DLD1 (cell line): Measurements from ENCODE around the gene VLDLR.

ENCODE experiments used
- in situ Hi-C: cut with HindIII; loops from 2 replicates; pipeline ENCODE4 v1.10.0; 2017; ENCODE audit warnings: low sequenced_read_pairs

Gene VLDLR

DNA sequence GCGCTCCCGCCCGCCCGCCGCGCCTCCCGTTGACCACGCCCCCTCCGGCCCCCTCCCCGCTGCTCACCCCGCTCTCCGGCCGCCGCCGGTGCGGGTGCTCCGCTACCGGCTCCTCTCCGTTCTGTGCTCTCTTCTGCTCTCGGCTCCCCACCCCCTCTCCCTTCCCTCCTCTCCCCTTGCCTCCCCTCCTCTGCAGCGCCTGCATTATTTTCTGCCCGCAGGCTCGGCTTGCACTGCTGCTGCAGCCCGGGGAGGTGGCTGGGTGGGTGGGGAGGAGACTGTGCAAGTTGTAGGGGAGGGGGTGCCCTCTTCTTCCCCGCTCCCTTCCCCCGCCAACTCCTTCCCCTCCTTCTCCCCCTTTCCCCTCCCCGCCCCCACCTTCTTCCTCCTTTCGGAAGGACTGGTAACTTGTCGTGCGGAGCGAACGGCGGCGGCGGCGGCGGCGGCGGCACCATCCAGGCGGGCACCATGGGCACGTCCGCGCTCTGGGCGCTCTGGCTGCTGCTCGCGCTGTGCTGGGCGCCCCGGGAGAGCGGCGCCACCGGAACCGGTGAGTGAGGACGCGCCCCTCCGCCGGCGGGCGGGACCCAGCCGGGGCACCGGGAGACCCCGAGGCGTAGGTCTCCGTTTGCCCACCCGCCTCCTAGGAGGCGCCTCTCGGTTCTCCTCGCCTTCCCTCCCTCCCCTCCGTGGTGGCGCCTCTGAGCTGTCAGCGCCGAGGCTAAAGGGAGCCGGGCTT is at the start of gene VLDLR:
VLDLR (plus strand) TSS at position 66 of the 739 bp plus-strand sequence; CDS start at position 469, 403 bp downstream.
- in situ Hi-C loops, result no loop called here

DNA sequence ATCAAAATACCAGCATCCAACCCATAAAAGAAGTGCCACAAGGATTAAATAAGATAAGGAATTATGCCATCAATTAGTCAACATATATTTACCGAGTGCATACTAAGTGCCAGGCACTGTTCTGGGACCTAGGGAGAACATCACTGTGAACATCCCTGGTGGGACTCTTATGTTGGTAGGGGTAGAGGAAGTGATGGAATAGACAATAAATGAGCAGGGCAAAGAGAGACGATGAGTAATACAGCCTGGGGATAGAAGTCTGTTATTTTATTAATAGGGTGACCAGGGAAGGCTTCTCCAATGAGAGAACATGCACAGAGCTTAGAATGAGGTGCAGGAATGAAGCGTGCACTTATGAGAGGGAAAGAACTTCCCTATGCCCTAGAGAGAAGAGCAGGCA is 47.4 kb upstream of the VLDLR start:
- in situ Hi-C loops, result no loop called here

DNA sequence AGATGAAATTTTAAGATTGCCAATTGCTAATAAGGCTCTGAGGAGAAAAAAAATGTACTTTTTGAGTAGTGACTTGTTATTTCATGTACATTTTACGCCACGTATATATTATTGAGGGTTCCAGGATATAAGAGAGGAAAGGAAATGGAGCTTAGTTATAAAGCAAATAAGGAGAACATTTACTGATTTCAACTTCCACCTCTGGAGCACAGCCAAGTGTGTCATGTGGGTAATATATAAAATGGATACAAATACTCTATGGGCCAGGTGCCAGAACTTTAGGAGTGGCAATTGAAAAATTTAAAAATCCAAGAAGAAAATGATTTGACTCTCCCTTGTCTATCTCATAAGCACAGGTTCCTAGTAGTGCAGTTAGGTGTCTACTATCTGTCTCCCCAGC is 45.0 kb upstream of the VLDLR start:
- in situ Hi-C loops, result no loop called here

DNA sequence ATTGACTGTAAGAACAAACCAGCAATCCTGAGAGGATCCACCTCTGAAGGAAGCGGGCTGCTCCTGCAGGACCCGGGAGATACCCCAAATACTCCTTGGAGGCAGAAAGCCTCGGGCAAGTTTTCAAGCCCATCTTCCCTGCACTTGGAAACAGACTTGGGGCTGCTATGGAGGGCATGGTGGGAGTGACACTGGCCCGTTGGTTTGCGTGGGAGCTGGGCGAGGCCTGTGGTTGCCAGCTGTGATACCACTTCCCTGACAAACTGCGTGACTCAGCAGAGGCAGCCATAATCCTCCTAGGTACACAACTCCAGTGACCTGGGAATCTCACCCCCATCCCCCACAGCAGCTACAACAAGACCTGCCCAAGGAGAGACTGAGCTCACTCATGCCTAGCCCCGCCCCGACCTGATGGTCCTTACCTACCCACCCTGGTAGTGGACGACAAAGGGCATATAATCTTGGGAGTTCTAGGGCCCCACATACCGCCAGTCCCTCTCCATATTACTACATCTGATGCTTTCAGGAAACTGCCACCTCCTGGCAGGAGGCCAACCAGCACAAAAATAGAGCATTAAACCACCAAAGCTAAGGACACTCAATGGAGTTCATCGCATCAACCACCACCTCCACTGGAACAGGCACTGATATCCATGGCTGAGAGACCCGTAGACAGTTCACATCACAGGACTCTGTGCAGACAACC is 38.1 kb upstream of the VLDLR start:
- in situ Hi-C loops, result no loop called here

DNA sequence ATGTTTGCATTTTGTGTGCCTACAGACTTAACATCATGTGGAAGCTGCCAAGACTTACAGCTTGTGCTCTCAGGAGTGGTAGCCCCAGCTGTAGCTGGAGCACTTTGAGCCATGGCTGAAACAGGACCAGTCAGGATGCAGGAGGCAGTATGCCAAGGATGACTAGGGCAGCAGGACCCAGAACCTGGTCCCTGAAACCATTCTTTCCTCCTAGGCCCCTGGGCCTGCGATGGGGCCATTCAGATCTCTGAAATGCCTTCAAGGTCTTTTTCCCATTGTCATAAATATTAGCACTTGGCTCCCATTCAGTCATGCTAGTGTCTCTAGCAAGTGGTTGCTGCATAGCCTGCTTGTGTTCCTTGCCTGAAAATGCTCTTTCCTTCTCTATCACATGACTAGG is 29.6 kb upstream of the VLDLR start:
- in situ Hi-C loops, result no loop called here

DNA sequence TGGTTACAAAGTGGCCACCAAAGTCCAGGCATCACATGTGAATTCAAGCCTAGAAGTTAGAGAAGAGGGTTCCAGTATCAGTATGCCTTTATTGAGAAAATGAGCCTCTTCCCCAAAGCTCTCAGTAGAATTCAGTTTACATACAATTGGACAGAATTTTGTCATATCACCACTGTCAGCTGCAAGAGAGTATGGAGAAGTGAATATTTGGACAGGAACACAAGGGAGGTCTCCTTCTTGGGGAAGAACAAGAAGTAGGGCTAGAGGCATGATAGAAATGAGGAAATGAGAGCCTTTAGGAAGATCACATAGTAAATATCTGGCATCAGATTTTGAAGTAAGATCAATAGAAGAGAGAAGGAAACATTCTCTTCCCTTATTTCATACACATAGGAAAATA is 27.8 kb upstream of the VLDLR start:
- in situ Hi-C loops, result no loop called here

DNA sequence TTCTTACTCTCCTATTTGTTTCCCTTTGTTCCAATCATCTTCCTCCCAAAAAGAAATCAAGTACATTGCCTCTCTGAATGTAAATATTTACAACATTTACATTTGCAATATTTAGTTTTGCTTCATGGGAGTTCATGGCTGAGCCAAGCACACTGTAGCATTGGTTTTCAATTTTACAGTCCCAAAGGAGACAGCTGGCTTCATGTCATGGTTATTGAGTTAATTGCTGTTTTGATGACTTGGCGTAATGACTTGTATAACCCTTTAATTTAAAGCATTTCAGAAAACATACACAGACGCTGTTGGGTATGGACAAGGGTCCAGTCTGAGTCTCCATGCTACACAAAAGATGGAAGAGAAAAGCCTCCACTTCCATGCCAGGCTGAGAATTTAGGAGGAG is 25.6 kb upstream of the VLDLR start:
- in situ Hi-C loops, result no loop called here

DNA sequence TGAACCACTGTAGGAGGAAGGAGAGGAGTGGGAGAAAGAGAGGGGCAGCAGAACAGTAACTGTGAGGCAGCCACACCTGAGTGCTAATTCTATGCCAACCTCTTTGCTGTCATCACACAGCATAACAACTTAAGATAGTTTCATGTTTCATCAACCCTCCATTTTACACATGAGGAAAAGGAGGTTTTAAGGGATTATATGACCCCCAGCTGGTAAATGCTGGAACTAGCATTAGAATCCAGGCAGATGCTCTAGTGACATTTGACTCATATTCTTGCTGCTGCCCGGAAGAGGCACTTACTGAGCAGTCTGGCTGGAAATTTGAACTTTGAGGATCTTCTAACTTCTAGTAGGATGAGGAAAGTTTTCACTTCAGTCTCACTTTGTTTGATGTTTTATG is 24.1 kb upstream of the VLDLR start:
- in situ Hi-C loops, result no loop called here

DNA sequence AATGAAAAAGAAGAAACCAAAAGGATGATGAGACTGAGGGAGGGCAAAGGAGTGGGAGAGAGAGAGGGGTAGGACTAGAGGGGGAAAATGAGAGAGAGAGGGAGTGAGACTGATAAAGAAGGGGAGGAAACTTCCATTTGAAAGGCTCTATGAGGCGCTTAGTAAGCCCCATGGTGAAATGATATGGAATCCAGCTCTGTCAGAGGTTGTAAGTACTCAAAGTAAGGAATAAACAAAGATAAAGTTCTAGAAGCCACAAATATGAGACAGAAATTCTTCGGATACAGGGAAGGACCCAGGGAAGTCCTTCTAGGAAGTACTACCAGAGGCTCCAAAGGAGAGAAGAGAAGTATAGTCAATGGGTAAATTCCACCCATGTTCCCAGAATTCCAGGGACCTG is 21.7 kb upstream of the VLDLR start:
- in situ Hi-C loops, result no loop called here

DNA sequence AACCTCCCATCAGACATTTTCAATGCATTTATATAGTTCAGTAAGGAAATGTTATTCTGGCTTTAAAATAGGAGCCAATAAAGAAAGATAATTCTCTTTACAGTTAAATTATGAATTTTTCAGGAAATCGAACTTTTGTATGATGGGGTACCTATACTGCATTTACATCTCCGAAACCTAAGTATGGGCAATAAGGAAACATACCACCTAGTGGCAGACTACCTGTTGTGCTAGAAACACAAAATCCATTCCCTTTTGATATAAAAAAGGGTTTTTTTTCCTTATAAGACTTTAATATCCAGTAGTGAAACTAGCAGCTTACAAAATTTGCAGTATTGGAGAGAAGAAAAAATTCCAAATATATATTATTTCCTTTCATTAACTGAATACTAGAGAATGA is 21.3 kb upstream of the VLDLR start:
- in situ Hi-C loops, result no loop called here

DNA sequence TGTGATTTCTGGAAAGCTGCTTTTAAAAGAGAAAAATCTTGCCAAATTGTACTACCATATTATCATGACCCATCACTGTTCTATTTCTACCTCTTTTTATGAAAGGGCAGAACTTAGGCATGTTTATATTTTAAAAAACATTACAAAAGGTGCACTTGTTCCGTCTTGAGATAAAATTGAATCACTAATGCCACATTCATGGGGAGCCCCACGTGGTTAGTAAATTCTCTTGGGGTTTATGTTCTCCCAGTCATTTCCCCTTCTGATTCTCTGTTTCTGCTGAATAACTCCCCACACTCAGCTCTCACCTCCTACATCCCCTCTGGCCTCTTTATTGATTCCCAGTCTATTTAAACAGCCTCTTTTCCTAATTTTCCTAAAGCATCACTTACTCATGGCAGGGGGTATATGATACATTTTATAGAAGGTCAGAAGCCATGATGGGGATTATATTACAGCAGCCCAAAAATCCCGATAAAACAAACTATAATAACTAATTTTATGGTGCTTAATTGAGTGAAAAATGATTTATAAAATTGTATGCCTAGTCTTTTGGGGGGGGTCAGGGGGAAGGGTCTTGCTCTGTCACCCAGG is 19.7 kb upstream of the VLDLR start:
- in situ Hi-C loops, result no loop called here

DNA sequence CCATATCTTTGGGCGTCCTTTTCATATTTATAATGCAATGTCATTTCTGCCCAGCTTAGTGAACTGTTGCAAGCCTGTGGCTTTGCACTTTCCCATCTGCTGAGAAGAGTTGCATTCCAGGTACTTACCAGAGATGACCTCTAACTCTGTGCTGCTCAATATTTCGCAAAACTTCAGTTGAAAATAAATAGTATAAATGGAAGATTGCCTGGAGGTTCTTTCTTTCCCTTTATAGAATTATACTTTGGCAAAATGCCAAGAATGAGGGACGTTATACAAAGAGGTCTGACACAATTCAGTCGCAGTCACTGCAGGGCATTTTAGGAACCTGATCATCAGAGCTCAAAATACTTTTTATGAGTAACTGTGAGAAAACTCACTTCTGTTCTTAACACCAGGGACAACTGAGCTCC is 18.9 kb upstream of the VLDLR start:
- in situ Hi-C loops, result no loop called here

DNA sequence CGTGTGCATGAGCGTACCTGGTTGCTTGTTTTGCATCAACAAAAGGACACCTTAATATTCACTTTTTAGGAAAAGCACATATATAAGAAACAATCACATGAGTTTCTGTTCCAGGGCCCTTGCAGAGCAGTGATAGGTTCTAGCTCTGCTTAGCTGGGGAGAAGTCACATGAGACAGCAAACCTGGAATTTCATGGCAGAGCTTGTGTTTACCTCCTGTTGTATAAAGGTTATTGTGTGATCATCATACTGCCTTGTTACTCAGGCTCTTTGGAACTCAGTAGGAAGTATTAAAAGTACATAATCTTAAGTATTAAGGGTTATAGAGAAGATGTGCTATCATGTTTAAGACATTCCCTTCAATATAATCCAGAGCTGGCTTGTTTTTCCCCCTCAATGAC is 18.0 kb upstream of the VLDLR start:
- in situ Hi-C loops, result no loop called here

DNA sequence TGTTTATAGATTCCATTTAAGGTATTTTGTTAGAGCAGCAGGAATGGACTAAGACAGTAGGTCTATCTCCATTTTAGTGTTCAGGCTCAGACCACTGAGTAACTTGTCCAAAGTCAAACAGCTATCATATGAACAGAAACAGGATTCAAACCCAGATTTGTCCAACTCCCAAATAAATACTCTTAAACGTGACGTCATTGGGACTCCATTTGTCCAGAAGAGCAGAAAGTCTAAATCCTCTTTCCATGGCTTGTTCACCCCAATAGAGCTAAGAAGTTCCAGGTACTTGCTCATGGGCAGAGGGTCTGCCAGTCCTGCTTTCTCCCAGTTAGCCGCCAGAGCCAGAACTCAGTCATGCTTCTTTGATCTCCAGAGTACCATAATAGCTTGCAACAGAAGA is 16.3 kb upstream of the VLDLR start:
- in situ Hi-C loops, result no loop called here

DNA sequence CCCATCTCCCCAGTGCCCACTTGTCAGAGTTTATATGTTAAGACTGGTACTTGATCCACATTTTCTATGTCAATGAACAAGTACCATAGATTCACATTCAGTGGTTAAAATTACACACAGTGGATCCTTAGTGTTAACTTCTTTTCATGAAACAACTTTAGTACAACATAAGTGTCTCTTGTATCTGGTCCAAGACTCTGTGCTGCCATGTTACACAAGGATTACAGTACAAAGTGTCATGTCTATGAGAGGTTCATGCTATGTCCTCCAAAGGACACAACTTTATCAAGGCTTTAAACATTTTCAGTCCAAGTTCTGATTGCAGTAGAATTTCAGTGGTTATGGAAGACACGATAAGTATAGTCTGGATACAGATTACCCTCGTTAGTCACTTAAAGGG is 13.3 kb upstream of the VLDLR start:
- in situ Hi-C loops, result no loop called here

DNA sequence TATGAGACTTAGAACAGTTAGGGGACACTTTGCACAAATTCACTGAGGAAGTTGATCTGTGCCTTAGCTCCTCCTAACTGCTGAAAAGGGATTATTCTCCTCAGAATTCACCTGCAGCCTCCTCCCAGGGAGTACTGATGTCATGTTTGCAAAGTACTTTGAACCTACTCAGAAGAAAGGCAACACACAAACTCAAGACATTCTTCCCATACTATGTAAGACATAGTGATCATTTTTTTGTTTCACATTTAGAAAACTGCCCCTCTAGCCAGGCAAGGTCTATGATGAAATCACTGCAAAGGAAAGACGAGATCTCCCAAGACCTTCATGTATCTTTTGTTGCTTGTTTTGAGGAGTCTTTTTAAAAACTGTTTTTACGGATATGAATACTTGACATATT is 10.6 kb upstream of the VLDLR start:
- in situ Hi-C loops, result no loop called here

DNA sequence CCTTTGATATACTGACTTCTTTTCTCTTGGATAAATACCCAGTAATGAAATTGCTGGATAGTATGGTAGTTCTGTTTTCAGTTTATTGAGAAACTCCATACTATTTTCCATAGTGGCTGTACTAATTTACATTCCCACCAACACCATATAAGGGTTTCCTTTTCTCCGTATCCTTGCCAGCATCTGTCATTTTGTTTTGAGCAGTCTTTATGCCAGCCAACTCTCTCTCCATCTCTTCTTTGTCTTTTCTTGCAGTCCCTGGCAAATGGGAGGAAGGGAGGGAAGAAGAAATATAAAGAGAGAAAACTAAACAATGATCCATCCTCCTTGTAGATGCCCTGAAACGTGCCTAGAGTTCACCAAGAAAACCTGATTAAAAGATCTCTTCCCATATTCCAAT is 9.6 kb upstream of the VLDLR start:
- in situ Hi-C loops, result no loop called here

DNA sequence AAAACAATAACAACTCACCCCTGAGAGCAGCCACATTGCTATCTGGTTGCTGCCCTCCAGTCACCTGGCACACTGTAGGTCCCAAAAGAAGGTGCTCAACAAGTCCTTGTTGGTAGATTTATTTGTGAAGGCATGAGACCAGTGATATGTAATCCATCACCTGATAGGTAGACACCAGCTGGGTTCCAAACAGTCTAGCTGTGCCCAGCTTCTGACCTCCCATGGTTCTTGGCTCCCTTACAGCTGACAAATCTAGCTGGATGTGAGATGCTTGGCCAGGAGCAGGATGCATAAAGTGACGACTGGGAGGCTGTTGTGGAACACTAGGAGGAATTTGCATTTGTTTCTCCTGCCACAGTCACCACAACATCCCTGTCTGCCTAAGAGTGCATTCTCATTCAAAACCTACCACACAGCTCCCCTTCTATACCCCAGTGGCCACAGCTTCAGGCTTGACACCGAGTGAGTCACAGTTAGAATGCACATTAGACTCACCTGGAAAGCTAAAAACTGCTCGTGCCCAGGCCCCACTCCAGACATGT is 7.8 kb upstream of the VLDLR start:
- in situ Hi-C loops, result no loop called here

DNA sequence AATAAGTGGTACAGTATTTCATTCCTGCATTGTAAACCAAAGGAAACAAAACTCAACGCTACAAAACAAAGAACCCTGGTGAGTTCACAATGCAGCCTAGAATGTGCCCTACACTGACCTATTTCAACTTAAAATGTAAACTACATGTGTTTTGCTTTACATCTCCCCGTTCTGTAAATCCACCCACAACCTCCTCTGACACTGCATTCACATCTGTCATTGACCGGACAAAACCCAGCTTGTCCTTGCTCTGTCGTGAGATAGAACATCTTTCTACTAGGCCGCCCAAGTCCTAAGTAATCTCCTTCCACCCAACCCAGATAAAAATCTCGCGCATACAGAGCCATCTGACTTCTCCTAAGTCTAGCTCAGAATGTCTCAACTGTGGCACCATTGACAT is 6.1 kb upstream of the VLDLR start:
- in situ Hi-C loops, result no loop called here

DNA sequence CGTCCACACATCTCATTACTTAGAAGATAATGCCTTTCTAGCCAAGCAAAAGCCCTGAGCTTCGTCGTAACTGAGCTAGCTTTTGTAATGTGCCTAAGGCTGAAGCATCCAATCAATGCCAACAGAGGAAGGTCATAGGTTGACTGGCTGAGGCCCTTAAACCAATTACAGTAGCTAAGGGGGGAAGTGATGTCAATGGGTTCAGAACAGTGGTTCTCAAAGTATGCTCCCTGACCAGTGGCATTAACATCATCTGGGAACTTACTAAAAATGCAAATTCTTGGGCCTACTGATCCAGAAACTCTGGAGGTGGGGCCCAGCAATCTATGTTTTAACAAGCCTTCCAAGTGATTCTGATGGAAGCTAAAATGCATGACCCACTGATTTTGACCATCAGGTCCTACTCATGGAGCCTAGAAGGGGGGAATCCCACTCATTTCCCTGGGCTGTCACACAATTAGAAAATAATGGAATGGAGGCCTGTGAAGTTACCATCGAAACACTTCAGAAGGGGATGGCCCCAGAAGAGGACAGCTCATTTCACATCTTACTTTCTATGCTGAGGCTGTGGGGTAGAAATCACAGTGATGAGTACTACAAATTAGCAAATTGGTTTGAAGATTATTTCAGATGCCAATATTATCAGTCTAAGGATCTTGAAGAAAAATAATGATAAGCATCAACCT is 4.8 kb upstream of the VLDLR start:
- in situ Hi-C loops, result no loop called here

DNA sequence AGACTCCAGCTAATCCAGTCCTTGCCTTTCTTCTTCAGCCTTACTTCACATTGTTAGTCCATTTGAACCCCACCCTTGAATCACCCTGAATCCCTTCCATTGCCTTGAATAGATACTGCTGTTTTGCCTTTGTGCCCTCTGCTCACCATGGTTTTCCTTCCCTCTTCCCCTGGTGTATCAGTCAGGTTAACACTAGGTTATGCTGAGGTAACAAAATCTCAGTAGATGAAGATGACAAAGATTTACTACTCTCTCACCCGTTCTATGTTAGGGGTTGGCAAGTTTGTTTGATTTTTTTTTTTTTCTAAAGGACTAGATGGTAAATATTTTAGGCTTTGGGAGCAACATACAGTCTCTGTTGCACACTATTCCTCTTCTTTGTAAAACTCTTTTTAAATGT is 3.3 kb upstream of the VLDLR start:
- in situ Hi-C loops, result no loop called here
